Vagina (tissue), 2 donors: ENCODE data around the gene PYHIN1.

ENCODE experiments used
- POLR2A ChIP-seq, 2 donors: fragments of 450-650 bp; IDR thresholded peaks; one replicate each; pipeline ENCODE4 v1.6.1; 2017; ENCODE audit warnings: antibody characterized with exemption in 2 of 2, mild to moderate bottlenecking in 2 of 2, moderate library complexity in 2 of 2
- POLR2AphosphoS5 ChIP-seq, 2 donors: sonication (generic); formaldehyde crosslinking; IDR thresholded peaks; one replicate each; pipeline ENCODE4 v1.9.0; 2017; ENCODE audit warnings: antibody characterized with exemption in 2 of 2, mild to moderate bottlenecking in 2 of 2, low read depth in 1 of 2; ENCODE audit not compliant: insufficient read depth in 1 of 2
- TF ChIP-seq, protein P1 (sequence below), 3 experiments: fragments of 450-650 bp in 2 of 3; fragments of 200-600 bp in 1 of 3; sonication (generic) in 1 of 3; IDR thresholded peaks; one replicate each; pipeline ENCODE4 v1.5.1; 2017 to 2019; ENCODE audit warnings: antibody characterized with exemption in 3 of 3, mild to moderate bottlenecking in 2 of 3, moderate library complexity in 2 of 3

DNA sequence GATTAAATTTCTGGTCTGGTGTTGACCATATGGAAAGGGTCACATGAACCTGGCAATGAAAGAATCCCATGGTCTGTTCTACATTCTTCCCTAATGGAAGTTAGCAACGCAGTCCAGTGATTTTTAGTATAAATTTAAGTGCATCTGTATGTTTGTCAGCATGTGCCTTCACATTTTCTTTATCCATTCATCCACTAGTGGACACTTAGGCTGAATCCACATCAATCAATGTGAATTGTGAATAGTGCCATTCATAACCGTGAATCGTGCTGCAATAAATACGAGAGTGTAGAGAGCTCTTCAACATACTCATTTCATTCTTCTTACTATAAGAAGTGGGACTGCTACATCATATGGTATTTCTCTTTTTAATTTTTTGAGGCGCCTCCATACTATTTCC is 65.6 kb downstream of the PYHIN1 start:
- TF ChIP-seq POLR2A (IDR thresholded peaks at IDR 0.05) (no peak), POLR2AphosphoS5 (IDR thresholded peaks at IDR 0.05; ENCODE audit: insufficient read depth in 1 of 2, low read depth in 1 of 2) (no peak)
- TF ChIP-seq, protein P1, sequence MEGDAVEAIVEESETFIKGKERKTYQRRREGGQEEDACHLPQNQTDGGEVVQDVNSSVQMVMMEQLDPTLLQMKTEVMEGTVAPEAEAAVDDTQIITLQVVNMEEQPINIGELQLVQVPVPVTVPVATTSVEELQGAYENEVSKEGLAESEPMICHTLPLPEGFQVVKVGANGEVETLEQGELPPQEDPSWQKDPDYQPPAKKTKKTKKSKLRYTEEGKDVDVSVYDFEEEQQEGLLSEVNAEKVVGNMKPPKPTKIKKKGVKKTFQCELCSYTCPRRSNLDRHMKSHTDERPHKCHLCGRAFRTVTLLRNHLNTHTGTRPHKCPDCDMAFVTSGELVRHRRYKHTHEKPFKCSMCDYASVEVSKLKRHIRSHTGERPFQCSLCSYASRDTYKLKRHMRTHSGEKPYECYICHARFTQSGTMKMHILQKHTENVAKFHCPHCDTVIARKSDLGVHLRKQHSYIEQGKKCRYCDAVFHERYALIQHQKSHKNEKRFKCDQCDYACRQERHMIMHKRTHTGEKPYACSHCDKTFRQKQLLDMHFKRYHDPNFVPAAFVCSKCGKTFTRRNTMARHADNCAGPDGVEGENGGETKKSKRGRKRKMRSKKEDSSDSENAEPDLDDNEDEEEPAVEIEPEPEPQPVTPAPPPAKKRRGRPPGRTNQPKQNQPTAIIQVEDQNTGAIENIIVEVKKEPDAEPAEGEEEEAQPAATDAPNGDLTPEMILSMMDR (IDR thresholded peaks at IDR 0.05): no peak
